Thyroid gland (tissue), 4 donors: ENCODE data around the gene ACTRT2. TPM values are rescaled to one million over a fixed set of nuclear protein-coding genes. Genes with fewer than 3 reads are reported as not detected.

ENCODE experiments used
- DNase-seq, 2 donors: peaks; one replicate each; pipeline ENCODE4 v3.0.0-alpha.2; 2019
- H3K27ac ChIP-seq, 3 donors: fragments of 200-600 bp; sonication (generic); 1 replicate in 2 of 3; 2 replicates in 1 of 3; pipeline ENCODE4 v1.5.1; 2016 to 2019; ENCODE audit warnings: mild to moderate bottlenecking in 1 of 3, moderate library complexity in 1 of 3
- H3K27me3 ChIP-seq: fragments of 200-600 bp; sonication (generic); one replicate; pipeline ENCODE4 v1.5.1; 2019
- H3K36me3 ChIP-seq, 2 donors: fragments of 200-600 bp; sonication (generic); one replicate each; pipeline ENCODE4 v1.5.1; 2016 to 2019
- H3K4me1 ChIP-seq, 2 donors: fragments of 200-600 bp; sonication (generic); one replicate each; pipeline ENCODE4 v1.5.1; 2017 to 2019
- H3K4me3 ChIP-seq, 3 donors: fragments of 200-600 bp; sonication (generic); replicated peaks in 1 of 3; 1 replicate in 2 of 3; 2 replicates in 1 of 3; pipeline ENCODE4 v1.5.1; 2016; ENCODE audit warnings: mild to moderate bottlenecking in 1 of 3
- H3K9me3 ChIP-seq: fragments of 200-600 bp; sonication (generic); one replicate; pipeline ENCODE4 v1.5.1; 2017
- CTCF ChIP-seq, 6 experiments: fragments of 200-600 bp in 3 of 6; fragments of 450-650 bp in 3 of 6; sonication (generic) in 3 of 6; IDR thresholded peaks; one replicate each; pipeline ENCODE4 v1.5.1; 2016 to 2019; ENCODE audit warnings: antibody characterized with exemption in 6 of 6, mild to moderate bottlenecking in 2 of 6, inconsistent platforms in 1 of 6, moderate library complexity in 1 of 6
- POLR2A ChIP-seq, 2 donors: fragments of 450-650 bp; IDR thresholded peaks; one replicate each; pipeline ENCODE4 v1.6.1; 2017; ENCODE audit warnings: antibody characterized with exemption in 2 of 2, mild to moderate bottlenecking in 2 of 2, moderate library complexity in 1 of 2
- WGBS, 2 donors: methylation state at CpG; one replicate each; pipeline ENCODE4 v1.1.5; 2017; 5-methylcytosine and 5-hydroxymethylcytosine counted together
- intact Hi-C: fragments of 100-400 bp; cut with DNase I; formaldehyde crosslinking; loops from one replicate; pipeline ENCODE4 v1.15.1; 2023
- total RNA-seq, 4 donors: library from RNA; depleted of rRNA; stranded (reverse); fragments of >200 nt; gene quantifications; one replicate each; pipeline ENCODE4 v1.2.3, GENCODE V29; 2016

The ACTRT2 gene
- total RNA-seq, 4 donors from 2014 or later, result 0.67 TPM; not detected in 3

GRCh38 chr1:3007298-3008147 lies 13.7 kb upstream of the ACTRT2 start:
- H3K4me3 ChIP-seq, result no peak overlapping the region
- TF ChIP-seq CTCF (IDR thresholded peaks at IDR 0.05) (no peak), POLR2A (IDR thresholded peaks at IDR 0.05) (no peak)
- intact Hi-C loops, result no loop called here
- H3K9me3 ChIP-seq, result no peaks in the 10 kb centered on the region
- H3K36me3 ChIP-seq, result no peaks in the 10 kb centered on the region
- no peak overlapping the region for H3K27ac ChIP-seq
- no peaks in the 10 kb centered on the region for H3K27me3 ChIP-seq
- H3K4me1 ChIP-seq, result peaks cover under 1 to 4% of the 10 kb centered on the region in 2 donors
- DNase-seq, result no peak
- WGBS, 2 donors, result 93% methylated on average over 4 of the region's 4 CpGs

- no peak for TF ChIP-seq POLR2A (IDR thresholded peaks at IDR 0.05)
- TF ChIP-seq CTCF (IDR thresholded peaks at IDR 0.05), result no peak
- intact Hi-C loops, result no loop called here
- WGBS, 2 donors, result 95 to 98% methylated on average over 6 of the region's 6 CpGs
- Histone ChIP-seq H3K4me3 (no peak overlapping the region), H3K27me3 (no peaks in the 10 kb centered on the region), H3K36me3 (no peaks in the 10 kb centered on the region), H3K4me1 (peaks cover 15 to 19% of the 10 kb centered on the region in 2 donors), H3K9me3 (no peaks in the 10 kb centered on the region), H3K27ac (no peak overlapping the region)
- DNase-seq, result no peak
Observed at GRCh38 chr1:3009021-3009420, 12.2 kb upstream of the ACTRT2 start.

GRCh38 chr1:3009556-3009955 lies 11.7 kb upstream of the ACTRT2 start:
- TF ChIP-seq CTCF (IDR thresholded peaks at IDR 0.05), result no peak
- Histone ChIP-seq H3K9me3 (no peaks in the 10 kb centered on the region), H3K4me1 (peaks cover 17 to 21% of the 10 kb centered on the region in 2 donors), H3K27ac (no peak overlapping the region), H3K27me3 (no peaks in the 10 kb centered on the region), H3K36me3 (no peaks in the 10 kb centered on the region), H3K4me3 (no peak overlapping the region)
- DNase-seq, result no peak
- WGBS, 2 donors, result 95 to 100% methylated on average over 2 of the region's 2 CpGs
- intact Hi-C loops, result no loop called here

GRCh38 chr1:3011127-3011526 lies 10.1 kb upstream of the ACTRT2 start:
- no peaks in the 10 kb centered on the region for H3K36me3 ChIP-seq
- no peak overlapping the region for H3K27ac ChIP-seq
- peaks cover 17 to 21% of the 10 kb centered on the region in 2 donors for H3K4me1 ChIP-seq
- intact Hi-C loops, result loop anchor here (5.0 kb wide), 2 partner anchors 396 to 411 kb away; no protein-coding TSS in a partner anchor
- TF ChIP-seq POLR2A (IDR thresholded peaks at IDR 0.05) (no peak), CTCF (IDR thresholded peaks at IDR 0.05) (no peak)
- no peaks in the 10 kb centered on the region for H3K27me3 ChIP-seq
- DNase-seq, result no peak
- WGBS, 2 donors, result 91 to 94% methylated on average over 10 of the region's 10 CpGs
- no peaks in the 10 kb centered on the region for H3K9me3 ChIP-seq
- no peak overlapping the region for H3K4me3 ChIP-seq
